ENCODE results near the gene GULP1. TPM values are rescaled to one million over a fixed set of nuclear protein-coding genes. Genes with fewer than 3 reads are reported as not detected.
"Not testable (repeated sequence)": the region's sequence is repeated elsewhere in the genome, so short reads cannot be mapped to it uniquely, and the experiment has no call there.

The GULP1 gene
- total and polyA plus RNA-seq, 7 donors: 3.5 to 56.1 (median 50.9) TPM

GRCh38 chr2:188452084-188452483 is 160.4 kb downstream of the GULP1 start:
- Histone ChIP-seq H3K27me3 (no peaks in the 10 kb centered on the region), H3K9me3 (no peaks in the 10 kb centered on the region), H3K36me3 (no peaks in the 10 kb centered on the region), H3K4me1 (peaks cover 0 to 18% (median 4%) of the 10 kb centered on the region in 4 donors), H3K4me3 (no peak overlapping the region), H3K27ac (no peak overlapping the region)
- intact Hi-C loops (cut with DNase I): no loop called here
- no peak for DNase-seq
- 90 to 93% methylated on average over 1 of the region's 1 CpG for WGBS, 2 donors
- no peak for TF ChIP-seq POLR2AphosphoS5 (IDR thresholded peaks at IDR 0.05)
- no peak for TF ChIP-seq POLR2A (IDR thresholded peaks at IDR 0.05)
- TF ChIP-seq CTCF (IDR thresholded peaks at IDR 0.05): no peak
- TF ChIP-seq EP300 (IDR thresholded peaks at IDR 0.05): no peak

GRCh38 chr2:188456114-188456909 is 164.6 kb downstream of the GULP1 start:
- H3K27me3 ChIP-seq: no peaks in the 10 kb centered on the region
- no peak for DNase-seq
- intact Hi-C loops (cut with DNase I): no loop called here
- no peaks in the 10 kb centered on the region for H3K36me3 ChIP-seq
- H3K4me3 ChIP-seq: no peak overlapping the region
- 86 to 90% methylated on average over 12 of the region's 12 CpGs for WGBS, 2 donors
- TF ChIP-seq POLR2AphosphoS5 (IDR thresholded peaks at IDR 0.05): no peak
- TF ChIP-seq CTCF (IDR thresholded peaks at IDR 0.05): no peak
- no peak for TF ChIP-seq EP300 (IDR thresholded peaks at IDR 0.05)
- no peak for TF ChIP-seq POLR2A (IDR thresholded peaks at IDR 0.05)
- H3K27ac ChIP-seq: no peak overlapping the region
- H3K9me3 ChIP-seq: no peaks in the 10 kb centered on the region
- peaks cover 0 to 10% (median 3%) of the 10 kb centered on the region in 4 donors for H3K4me1 ChIP-seq

- Histone ChIP-seq H3K9me3 (no peaks in the 10 kb centered on the region), H3K36me3 (peaks cover 0 to 4% (median 0%) of the 10 kb centered on the region in 4 donors), H3K27me3 (no peaks in the 10 kb centered on the region), H3K4me1 (no peaks in the 10 kb centered on the region), H3K27ac (no peak overlapping the region), H3K4me3 (no peak overlapping the region)
- WGBS, 2 donors: 69 to 86% methylated on average over 2 of the region's 2 CpGs
- DNase-seq: no peak
- TF ChIP-seq EP300 (IDR thresholded peaks at IDR 0.05): no peak
- TF ChIP-seq CTCF (IDR thresholded peaks at IDR 0.05): no peak
- TF ChIP-seq POLR2A (IDR thresholded peaks at IDR 0.05): no peak
- TF ChIP-seq POLR2AphosphoS5 (IDR thresholded peaks at IDR 0.05): no peak
- intact Hi-C loops (cut with DNase I): no loop called here
Observed at GRCh38 chr2:188459061-188459460, 167.4 kb downstream of the GULP1 start.

GRCh38 chr2:188466078-188466477 is 174.4 kb downstream of the GULP1 start:
- DNase-seq; intact Hi-C loops (cut with DNase I); H3K4me3 ChIP-seq; H3K9me3 ChIP-seq; H3K27me3 ChIP-seq; H3K36me3 ChIP-seq; H3K27ac ChIP-seq; H3K4me1 ChIP-seq: not testable (repeated sequence)
- WGBS, 2 donors: 74 to 85% methylated on average over 3 of the region's 3 CpGs

GRCh38 chr2:188466761-188467160 is 175.1 kb downstream of the GULP1 start:
- Histone ChIP-seq H3K36me3 (no peaks in the 10 kb centered on the region), H3K9me3 (no peaks in the 10 kb centered on the region), H3K27me3 (no peaks in the 10 kb centered on the region), H3K27ac (no peak overlapping the region), H3K4me1 (no peaks in the 10 kb centered on the region), H3K4me3 (no peak overlapping the region)
- no peak for DNase-seq
- WGBS, 2 donors: 83 to 99% methylated on average over 1 of the region's 1 CpG
- TF ChIP-seq POLR2A (IDR thresholded peaks at IDR 0.05): no peak
- TF ChIP-seq POLR2AphosphoS5 (IDR thresholded peaks at IDR 0.05): no peak
- TF ChIP-seq EP300 (IDR thresholded peaks at IDR 0.05): no peak
- TF ChIP-seq CTCF (IDR thresholded peaks at IDR 0.05): no peak
- intact Hi-C loops (cut with DNase I): no loop called here
